ENCODE results near the gene NADK. TPM values are rescaled to one million over a fixed set of nuclear protein-coding genes. Genes with fewer than 3 reads are reported as not detected.

NADK gene
- total RNA-seq, 2 donors from 2014 or later: 54.8 to 61.5 TPM

- no peak for ATAC-seq
- Mint-ChIP-seq H3K36me3 (ENCODE audit: low read depth) (peaks cover 8% of the 10 kb centered on the region), H3K27ac (no peak overlapping the region)
Measured at GRCh38 chr1:1768249-1768992, 9.8 kb downstream of the NADK start.

GRCh38 chr1:1764876-1765470 is 13.3 kb downstream of the NADK start:
- peaks cover 1% of the 10 kb centered on the region for H3K36me3 Mint-ChIP-seq (ENCODE audit: low read depth)

More at GRCh38 chr1:1768249-1768992, 9.8 kb downstream of the NADK start:
- peaks cover 9% of the 10 kb centered on the region for H3K4me1 Mint-ChIP-seq
- no peaks in the 10 kb centered on the region for H3K27me3 Mint-ChIP-seq
- DNase-seq: no peak
- no peaks in the 10 kb centered on the region for H3K9me3 ChIP-seq (ENCODE audit: control insufficient read depth, low read length, poor library complexity, severe bottlenecking)
- no peak overlapping the region for H3K4me3 Mint-ChIP-seq

GRCh38 chr1:1763657-1764621 is 14.3 kb downstream of the NADK start:
- Mint-ChIP-seq H3K4me1 (peaks cover 9% of the 10 kb centered on the region), H3K27me3 (no peaks in the 10 kb centered on the region), H3K4me3 (no peak overlapping the region), H3K27ac (no peak overlapping the region), H3K36me3 (ENCODE audit: low read depth) (no peaks in the 10 kb centered on the region)
- DNase-seq (no peak), ATAC-seq (peak; percentile 46)
- H3K9me3 ChIP-seq (ENCODE audit: control insufficient read depth, low read length, poor library complexity, severe bottlenecking): no peaks in the 10 kb centered on the region

More at GRCh38 chr1:1764876-1765470, 13.3 kb downstream of the NADK start:
- ATAC-seq (no peak), DNase-seq (no peak)
- H3K4me3 Mint-ChIP-seq: no peak overlapping the region
- H3K27me3 Mint-ChIP-seq: no peaks in the 10 kb centered on the region
- no peaks in the 10 kb centered on the region for H3K9me3 ChIP-seq (ENCODE audit: control insufficient read depth, low read length, poor library complexity, severe bottlenecking)
- H3K4me1 Mint-ChIP-seq: peaks cover 9% of the 10 kb centered on the region
- no peak overlapping the region for H3K27ac Mint-ChIP-seq

DNA sequence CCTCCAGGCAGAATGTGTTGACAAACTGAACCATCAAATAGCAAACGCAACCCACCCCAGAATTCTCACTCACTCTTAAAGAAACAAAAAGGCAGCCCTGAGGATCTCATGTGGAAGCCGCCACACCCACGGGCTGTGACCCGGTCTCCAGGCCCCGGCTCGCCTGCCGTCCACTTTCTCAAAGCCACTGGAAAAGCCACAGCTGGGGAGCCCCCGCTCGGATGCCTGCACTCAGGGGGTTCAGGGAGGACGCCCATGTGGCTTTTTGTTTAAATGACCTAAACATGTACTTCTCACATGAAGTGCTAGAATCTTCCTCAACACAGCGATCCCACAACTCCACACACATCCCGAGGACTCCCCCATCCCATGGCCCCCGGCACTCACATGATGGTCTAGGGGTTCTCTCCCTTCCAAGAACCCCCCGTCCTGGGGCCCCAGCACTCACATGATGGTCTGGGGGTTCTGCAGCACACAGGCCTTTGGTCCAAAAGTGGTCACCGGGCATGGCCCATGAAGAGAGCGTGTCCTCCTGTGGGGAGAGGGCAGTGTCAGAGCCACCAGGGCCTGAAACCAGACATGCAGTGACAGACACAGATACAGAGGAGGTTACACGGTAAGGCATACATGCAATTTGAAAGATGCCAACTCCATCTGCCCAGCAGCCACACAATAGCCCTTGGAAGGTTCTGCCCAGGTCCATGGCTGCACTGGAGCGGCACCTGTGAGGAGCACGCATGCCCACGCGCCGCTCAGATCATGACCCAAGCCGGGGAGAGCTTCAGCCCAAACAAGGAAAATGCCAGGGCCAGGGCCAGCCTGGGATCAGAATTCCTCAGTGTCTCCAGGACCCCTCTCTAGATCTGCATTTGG is 16.5 kb downstream of the NADK start:
- H3K27ac Mint-ChIP-seq: peak overlapping the region; percentile 59
- no peak overlapping the region for H3K4me3 Mint-ChIP-seq
- H3K27me3 Mint-ChIP-seq: no peaks in the 10 kb centered on the region
- no peaks in the 10 kb centered on the region for H3K36me3 Mint-ChIP-seq (ENCODE audit: low read depth)
- no peak for ATAC-seq
- H3K9me3 ChIP-seq (ENCODE audit: control insufficient read depth, low read length, poor library complexity, severe bottlenecking): no peaks in the 10 kb centered on the region
- peaks cover 3% of the 10 kb centered on the region for H3K4me1 Mint-ChIP-seq
- DNase-seq: no peak

DNA sequence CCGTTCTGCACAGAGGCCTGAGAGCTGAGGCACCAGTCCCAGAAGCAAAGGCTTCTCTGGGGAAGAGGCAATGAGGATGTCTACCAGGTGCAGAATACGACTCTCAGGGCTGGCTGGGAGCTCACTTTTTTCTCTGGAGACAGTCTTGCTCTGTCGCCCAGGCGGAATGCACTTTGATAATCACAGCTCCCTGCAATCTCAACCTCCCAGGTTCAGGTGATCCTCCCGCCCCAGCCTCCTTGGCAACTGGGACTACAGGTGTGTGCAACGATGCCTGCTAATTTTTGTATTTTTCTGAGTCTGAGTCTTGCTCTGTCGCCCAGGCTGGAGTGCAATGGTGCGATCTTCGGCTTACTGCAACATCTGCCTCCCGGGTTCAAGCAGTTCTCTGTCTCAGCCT is 17.6 kb downstream of the NADK start:
- peaks cover 2% of the 10 kb centered on the region for H3K4me1 Mint-ChIP-seq
- ATAC-seq (no peak), DNase-seq (no peak)
- no peak overlapping the region for H3K27ac Mint-ChIP-seq
- H3K36me3 Mint-ChIP-seq (ENCODE audit: low read depth): no peaks in the 10 kb centered on the region
- no peaks in the 10 kb centered on the region for H3K9me3 ChIP-seq (ENCODE audit: control insufficient read depth, low read length, poor library complexity, severe bottlenecking)
- no peaks in the 10 kb centered on the region for H3K27me3 Mint-ChIP-seq
- no peak overlapping the region for H3K4me3 Mint-ChIP-seq

DNA sequence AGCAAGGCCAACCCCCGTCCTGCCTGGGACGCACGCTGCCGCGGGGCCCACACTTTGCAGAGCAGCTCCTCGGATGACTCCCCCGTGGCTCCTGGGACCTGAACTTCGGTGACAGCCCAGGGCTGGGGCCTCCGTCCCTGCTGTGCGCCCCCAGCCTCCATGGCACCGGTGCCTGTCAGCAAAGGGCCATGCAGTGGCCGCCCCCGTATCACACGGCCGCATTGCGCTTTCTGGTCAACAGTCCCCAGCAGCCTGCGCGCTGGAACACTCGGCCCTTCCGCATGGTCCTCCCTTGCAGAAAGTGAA is 18.0 kb downstream of the NADK start:
- no peaks in the 10 kb centered on the region for H3K27me3 Mint-ChIP-seq
- ATAC-seq: no peak
- H3K4me3 Mint-ChIP-seq: no peak overlapping the region
- no peaks in the 10 kb centered on the region for H3K36me3 Mint-ChIP-seq (ENCODE audit: low read depth)
- no peak for DNase-seq
- peaks cover 2% of the 10 kb centered on the region for H3K4me1 Mint-ChIP-seq
- H3K9me3 ChIP-seq (ENCODE audit: control insufficient read depth, low read length, poor library complexity, severe bottlenecking): no peaks in the 10 kb centered on the region
- H3K27ac Mint-ChIP-seq: no peak overlapping the region

DNA sequence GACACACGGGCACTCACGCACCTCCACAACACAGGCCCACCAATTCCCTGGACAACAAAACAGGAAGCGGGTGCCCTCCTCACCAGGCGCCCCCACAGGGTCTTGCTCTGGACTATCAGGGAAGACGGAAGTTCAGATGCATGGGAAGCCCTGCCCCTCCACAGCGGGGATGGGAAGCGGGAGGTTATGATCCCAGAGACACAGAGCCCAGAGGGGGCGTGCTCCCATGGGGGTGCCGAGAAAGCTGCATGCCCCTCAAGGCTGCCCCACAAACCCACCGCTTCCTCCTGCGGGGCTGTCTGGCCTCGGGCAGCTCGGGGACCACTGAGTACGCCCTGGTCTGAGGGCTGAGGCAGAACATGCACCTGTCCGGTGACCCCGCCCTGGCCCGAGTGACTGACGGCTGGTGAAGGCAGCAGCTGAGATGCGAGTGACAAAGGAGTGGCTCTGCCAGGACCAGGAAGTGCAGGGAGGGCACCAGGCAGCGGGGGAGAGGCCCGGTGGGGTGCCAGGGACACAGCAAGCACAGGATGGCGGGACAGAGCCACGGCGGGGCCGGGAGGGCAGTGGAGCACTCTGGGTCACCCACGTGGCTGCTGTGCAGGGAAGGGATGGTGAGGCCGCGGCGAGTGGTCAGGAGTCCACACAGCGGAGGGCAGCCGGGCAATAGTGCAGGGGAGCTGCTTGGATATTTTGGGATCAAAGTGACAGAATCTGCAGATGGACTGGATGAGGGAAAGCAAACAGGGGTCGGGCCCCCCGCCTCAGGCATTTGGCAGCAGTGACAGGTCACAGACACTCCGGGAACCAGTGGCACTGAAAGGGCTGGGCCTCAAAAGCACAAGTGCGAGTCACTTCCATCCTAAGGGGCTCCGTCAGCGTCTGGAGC is 18.6 kb downstream of the NADK start:
- peaks cover 2% of the 10 kb centered on the region for H3K4me1 Mint-ChIP-seq
- no peak overlapping the region for H3K27ac Mint-ChIP-seq
- DNase-seq (no peak), ATAC-seq (no peak)
- H3K9me3 ChIP-seq (ENCODE audit: control insufficient read depth, low read length, poor library complexity, severe bottlenecking): no peaks in the 10 kb centered on the region
- H3K27me3 Mint-ChIP-seq: no peaks in the 10 kb centered on the region
- no peaks in the 10 kb centered on the region for H3K36me3 Mint-ChIP-seq (ENCODE audit: low read depth)
- no peak overlapping the region for H3K4me3 Mint-ChIP-seq

- no peaks in the 10 kb centered on the region for H3K36me3 Mint-ChIP-seq (ENCODE audit: low read depth)
Measured at GRCh38 chr1:1758692-1759455, 19.4 kb downstream of the NADK start.

GRCh38 chr1:1758059-1758621 is 20.1 kb downstream of the NADK start:
- no peaks in the 10 kb centered on the region for H3K9me3 ChIP-seq (ENCODE audit: control insufficient read depth, low read length, poor library complexity, severe bottlenecking)
- no peak overlapping the region for H3K27ac Mint-ChIP-seq
- H3K27me3 Mint-ChIP-seq: no peaks in the 10 kb centered on the region
- peaks cover 2% of the 10 kb centered on the region for H3K4me1 Mint-ChIP-seq
- no peak overlapping the region for H3K4me3 Mint-ChIP-seq
- ATAC-seq: no peak
- H3K36me3 Mint-ChIP-seq (ENCODE audit: low read depth): no peaks in the 10 kb centered on the region
- DNase-seq: no peak

More at GRCh38 chr1:1758692-1759455, 19.4 kb downstream of the NADK start:
- no peaks in the 10 kb centered on the region for H3K27me3 Mint-ChIP-seq
- ATAC-seq (no peak), DNase-seq (no peak)
- H3K9me3 ChIP-seq (ENCODE audit: control insufficient read depth, low read length, poor library complexity, severe bottlenecking): no peaks in the 10 kb centered on the region
- H3K4me1 Mint-ChIP-seq: peaks cover 2% of the 10 kb centered on the region
- H3K4me3 Mint-ChIP-seq: no peak overlapping the region
- no peak overlapping the region for H3K27ac Mint-ChIP-seq

GRCh38 chr1:1757422-1758058 is 20.7 kb downstream of the NADK start:
- no peak overlapping the region for H3K4me3 Mint-ChIP-seq

More at GRCh38 chr1:1757422-1758058, 20.7 kb downstream of the NADK start:
- Mint-ChIP-seq H3K36me3 (ENCODE audit: low read depth) (no peaks in the 10 kb centered on the region), H3K27ac (peak overlapping the region; percentile 4), H3K4me1 (peaks cover 2% of the 10 kb centered on the region), H3K27me3 (no peaks in the 10 kb centered on the region)
- ATAC-seq: no peak
- DNase-seq: no peak
- H3K9me3 ChIP-seq (ENCODE audit: control insufficient read depth, low read length, poor library complexity, severe bottlenecking): no peaks in the 10 kb centered on the region

All from T-helper 17 cell (primary cell).